Body of pancreas (tissue), 4 donors: Measurements from ENCODE around the gene IP6K3.

Experiments used
- CTCF ChIP-seq, 7 experiments: fragments of 450-650 bp in 4 of 7; fragments of 200-600 bp in 3 of 7; sonication (generic) in 3 of 7; IDR thresholded peaks; one replicate each; pipeline ENCODE4 v1.5.1; 2016 to 2019; ENCODE audit warnings: antibody characterized with exemption in 7 of 7
- POLR2A ChIP-seq, 3 donors: fragments of 450-650 bp; IDR thresholded peaks; one replicate each; pipeline ENCODE4 v1.6.1; 2016; ENCODE audit warnings: antibody characterized with exemption in 3 of 3, mild to moderate bottlenecking in 2 of 3

GRCh38 chr6:33721508-33721907, 25.2 kb downstream of the IP6K3 start:
- no peak for TF ChIP-seq POLR2A (IDR thresholded peaks at IDR 0.05)
- TF ChIP-seq CTCF (IDR thresholded peaks at IDR 0.05), result no peak
